HG03045 (cell line): ENCODE measurements around the gene TXNL4A.
"Not testable (repeated sequence)": the region's sequence is repeated elsewhere in the genome, so short reads cannot be mapped to it uniquely, and the experiment has no call there.

Experiments
- ATAC-seq: cut with Tn5 transposase; IDR thresholded peaks from one replicate; pipeline ENCODE4 v1.9.1; 2021; ENCODE audit warnings: mild to moderate bottlenecking, moderate library complexity; ENCODE audit not compliant: unreplicated experiment

The TXNL4A gene, protein sequence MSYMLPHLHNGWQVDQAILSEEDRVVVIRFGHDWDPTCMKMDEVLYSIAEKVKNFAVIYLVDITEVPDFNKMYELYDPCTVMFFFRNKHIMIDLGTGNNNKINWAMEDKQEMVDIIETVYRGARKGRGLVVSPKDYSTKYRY

DNA sequence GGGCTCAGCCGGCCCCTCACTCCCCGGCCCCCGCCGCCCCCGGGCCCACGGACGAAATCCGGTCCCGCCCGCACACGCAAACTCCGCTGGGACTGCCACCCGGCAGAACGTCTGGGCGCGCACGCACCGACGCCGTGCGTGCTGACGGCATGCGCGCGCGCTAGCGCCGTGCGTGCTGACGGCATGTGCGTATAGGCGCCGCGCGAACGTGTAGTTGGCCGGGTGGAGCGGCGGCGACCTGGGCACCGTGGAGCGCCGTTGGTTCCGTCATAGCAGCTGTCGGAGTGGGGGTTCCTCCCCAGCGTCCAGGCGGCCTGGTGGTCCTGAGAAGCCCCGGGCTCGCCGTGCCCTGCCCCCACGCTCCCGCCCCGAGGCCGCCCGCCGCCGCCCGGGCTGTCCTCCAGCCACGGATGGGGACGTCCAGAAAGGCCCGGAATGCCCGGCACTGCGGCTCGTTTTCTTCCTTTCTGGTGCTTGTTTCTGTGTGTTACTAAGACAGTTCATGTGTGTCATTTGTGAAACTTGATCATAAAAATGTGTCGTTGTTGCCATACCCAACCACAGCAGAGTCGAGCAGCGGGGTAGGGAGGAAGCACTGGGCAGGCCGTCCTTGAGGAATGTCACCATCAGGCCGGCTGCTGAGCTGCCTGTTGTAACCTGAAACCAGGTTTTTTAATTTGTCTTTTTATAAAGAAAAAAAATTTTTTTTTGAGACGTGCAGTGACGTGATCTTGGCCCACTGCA is at the start of gene TXNL4A:
Gene TXNL4A (minus strand): TSS at position 113 of the 744 bp plus-strand sequence. CDS start 171 bp downstream, outside the sequence.
- peak; percentile 98 for ATAC-seq

DNA sequence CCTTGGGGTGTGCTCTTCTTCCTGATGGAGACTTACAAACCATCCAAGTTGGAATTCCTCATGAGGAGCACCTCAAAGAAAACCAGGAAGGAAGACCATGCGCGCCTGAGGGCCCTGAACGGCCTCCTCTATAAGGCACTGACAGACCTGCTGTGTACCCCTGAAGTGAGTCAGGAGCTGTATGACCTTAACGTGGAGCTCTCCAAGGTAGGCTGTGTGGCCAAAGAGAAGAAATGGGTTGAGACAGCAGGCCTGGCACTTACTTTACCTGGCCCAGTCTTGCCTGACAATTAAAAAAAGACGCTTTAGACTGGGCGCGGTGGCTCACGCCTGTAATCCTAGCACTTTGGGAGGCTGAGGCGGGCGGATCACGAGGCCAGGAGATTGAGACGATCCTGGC is 48.9 kb upstream of the TXNL4A start:
- no peak for ATAC-seq

DNA sequence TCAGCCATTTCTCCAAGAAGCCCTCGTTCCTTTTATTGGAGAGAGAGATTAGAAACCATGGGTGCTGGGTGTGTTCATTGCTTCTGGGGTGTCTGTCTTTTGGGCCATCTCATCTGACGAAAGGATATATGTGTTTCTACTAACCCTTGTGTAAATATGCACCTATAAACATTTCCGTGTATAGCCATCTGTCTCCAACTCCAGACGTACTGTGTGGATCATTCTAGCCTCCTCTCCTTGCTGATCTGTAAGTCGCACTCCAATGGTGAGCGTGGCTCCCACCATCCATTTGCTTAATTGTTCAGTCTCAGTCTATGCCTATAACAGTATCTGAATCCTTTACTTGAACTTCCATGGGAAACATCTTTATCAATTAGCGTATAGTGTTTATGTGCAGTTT is 47.6 kb upstream of the TXNL4A start:
- no peak for ATAC-seq

DNA sequence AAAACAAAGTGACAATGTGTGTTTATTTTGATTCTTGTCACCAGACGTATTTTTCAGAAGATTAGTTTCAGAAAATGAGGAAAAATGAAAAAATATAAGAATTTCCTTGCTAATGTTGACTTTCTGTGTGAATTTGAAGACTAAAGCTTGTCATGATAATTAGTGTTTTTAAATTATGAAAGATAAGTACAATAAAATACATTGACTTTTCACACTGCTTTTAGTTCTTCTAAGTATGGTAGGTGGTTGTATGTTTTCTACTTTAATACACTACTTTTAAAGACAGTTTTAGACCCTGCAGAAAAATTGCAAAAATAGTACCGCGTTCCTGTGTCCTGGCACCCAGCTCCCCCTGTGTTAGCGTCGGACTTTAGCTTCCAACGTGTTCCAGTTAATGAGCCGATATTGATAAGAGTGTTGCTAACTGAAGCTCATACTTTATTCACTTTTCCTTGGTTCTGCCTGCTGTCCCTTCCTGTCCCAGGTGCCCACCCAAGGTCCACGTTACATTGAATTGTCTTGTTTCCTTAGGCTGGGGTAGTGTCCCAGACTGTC is 46.6 kb upstream of the TXNL4A start:
- ATAC-seq: no peak

DNA sequence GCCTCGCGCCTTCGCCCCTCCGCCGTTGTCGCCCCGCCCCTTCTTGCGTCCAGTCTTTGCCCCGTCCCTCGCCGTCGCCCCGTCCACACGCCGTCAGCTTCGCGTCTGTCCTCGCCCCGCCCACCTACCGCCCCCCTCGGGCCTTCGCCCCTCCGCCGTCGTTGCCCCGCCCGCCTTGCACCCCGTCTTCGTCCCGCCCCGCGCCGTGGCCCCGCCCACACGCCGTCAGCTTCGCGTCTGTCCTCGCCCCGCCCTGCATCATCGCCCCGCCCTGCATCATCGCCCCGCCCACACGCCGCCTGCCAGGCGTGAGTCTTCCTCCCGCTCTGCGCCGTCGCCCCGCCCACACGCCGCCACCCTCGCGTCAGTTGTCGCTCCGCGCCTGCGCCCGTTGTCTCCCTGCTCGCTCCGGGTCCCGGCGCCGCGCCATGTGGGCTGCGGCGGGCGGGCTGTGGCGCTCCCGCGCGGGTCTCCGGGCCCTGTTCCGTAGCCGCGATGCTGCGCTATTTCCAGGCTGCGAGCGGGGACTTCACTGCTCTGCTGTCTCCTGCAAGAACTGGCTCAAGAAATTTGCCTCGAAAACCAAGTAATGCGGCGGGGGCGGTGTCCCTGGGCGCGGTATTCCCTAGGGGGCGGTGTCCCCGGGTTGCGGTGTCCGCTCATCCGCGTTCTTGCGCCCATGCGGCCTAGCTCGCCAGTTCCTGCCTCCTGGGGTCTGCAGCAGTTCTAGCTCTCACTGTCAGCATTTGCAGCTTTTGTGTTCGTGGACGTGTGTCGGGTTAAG is 45.9 kb upstream of the TXNL4A start, which contains the start of gene RBFA:
Gene RBFA (plus strand): TSS at position 367 of the 784 bp plus-strand sequence. CDS start 62 bp downstream, at position 429.
- peak; percentile 78 for ATAC-seq

DNA sequence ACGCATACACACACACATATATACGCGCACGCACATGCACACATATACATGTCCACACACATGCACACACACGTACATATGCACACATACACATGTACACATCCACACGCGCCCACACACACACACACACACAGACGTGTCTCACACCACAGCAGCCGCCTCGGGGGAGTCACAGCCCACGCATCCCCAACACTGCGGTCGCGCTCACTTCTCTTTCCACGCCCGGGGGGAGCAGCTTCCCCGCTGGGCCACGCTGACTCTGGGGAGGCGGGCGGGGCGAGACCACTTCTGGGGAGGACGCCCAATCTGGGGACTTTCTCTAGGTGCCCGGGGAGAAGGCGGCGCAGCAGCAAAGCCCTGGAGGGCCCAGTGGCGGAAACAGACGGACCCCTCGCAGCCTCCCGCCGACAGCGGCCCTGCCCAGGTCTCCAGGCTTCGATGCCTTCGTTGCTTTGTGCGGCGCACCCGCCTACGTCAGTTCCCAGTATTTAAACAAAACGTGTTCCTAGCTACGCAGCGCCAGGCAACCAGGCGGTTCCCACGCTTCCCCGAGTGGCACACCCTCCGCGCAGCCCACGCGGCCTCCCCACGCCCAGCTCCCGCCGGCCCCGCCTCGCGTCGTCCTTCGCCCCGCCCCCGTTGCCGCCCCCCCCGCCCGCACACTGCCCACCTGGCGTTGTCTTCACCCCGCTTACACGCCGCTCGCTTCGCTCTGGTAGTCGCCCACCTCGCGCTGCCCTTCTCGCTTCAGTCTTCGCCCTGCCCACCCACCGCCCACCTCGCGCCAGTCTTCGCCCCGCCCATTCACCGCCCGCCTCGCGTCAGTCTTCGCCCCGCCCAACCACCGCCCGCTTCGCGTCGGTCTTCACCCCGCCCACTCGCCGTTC is 45.1 kb upstream of the TXNL4A start:
- ATAC-seq: peak; percentile 48

DNA sequence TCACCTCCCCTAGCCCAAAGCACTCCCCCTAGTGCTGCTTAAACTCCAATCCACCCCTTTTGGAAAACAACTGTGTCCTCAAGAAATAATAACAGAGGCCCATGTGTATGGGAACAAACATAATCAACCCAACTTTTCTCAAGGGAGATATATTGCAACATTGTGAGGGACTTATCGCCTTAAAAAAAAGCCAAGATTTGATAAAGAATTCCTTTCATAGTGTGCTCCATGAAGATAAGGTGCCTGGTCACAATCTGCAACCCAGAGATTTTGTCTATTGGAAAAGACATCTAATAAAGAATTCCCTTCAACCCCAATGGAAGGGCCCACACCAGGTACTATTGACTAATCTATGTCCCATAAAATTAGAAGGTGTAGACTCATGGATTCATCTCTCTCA is 41.3 kb upstream of the TXNL4A start:
- ATAC-seq: no peak

DNA sequence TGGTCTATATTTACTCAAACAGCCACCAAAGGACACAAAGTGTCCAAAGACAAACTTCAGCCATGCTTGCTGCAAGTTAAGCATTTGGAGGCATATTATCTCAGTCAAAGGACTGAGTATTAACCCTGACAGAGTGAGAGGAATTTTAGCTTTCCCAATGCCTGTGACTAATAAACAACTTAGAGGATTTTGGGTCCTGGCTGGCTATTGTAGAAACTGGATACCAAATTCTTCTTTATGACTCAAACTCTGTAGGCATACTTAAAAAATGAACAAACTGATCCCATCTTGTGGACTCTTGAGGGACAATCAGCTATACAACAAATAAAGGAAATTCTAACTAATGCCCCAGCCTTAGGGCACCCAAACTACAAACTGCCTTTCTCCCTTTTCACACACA is 39.4 kb upstream of the TXNL4A start:
- not testable (repeated sequence) for ATAC-seq

DNA sequence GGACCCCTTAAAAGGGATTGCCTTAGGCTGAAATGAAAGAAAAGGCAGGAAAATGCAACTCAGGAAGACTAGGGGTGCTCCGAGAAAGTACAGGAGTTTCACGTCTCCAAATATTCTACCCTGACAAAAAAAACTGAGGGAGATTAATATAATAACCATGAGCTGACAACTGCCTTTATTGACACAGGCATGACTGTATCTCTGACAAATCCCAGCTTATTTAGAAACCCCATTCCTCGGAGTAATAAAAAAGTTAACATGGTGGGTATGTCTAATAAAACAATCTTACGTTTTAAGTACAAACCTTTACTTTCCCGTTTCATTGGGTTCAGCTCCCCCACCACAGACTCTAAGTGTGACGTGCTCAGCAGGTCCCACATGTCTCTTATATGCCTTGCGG is 38.0 kb upstream of the TXNL4A start:
- ATAC-seq: no peak

DNA sequence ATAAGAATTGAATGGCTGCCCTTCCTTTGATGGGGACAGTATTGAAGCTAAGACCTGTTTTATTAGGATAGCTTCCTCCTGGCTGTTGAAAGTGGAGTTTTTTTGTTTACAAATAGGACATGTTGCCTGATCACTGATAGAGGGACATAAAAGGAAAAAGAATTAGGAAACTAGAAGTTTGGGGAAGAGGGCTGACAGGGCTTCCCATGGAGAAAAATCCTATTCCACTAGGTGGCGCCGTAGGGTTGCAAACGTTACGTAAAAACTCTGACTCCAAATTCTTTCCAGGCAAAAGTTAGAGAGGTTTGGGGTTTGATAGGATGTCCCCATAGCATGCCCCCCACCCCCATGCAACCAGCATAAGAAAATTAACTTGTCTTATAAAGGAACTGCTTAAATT is 34.8 kb upstream of the TXNL4A start:
- ATAC-seq: no peak

DNA sequence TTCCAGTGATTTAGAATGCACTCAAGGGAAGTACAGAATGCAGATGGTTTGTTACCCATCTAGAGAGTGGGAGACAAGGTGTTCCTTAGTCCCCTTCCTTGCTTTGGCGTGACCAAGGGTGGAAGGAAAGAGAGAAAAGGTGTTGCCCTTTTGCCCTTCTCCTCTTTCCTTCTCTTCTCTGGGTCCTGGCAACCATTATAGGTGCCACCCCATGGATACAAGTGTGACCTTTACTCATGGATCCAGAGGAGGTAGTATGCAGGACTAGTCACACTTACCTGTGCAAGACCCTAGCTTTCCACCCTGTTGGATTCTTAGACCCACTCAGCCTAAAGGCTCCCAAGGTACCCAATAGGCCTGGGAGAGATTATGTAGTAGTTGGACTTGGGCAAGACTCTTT is 34.2 kb upstream of the TXNL4A start:
- ATAC-seq: no peak

DNA sequence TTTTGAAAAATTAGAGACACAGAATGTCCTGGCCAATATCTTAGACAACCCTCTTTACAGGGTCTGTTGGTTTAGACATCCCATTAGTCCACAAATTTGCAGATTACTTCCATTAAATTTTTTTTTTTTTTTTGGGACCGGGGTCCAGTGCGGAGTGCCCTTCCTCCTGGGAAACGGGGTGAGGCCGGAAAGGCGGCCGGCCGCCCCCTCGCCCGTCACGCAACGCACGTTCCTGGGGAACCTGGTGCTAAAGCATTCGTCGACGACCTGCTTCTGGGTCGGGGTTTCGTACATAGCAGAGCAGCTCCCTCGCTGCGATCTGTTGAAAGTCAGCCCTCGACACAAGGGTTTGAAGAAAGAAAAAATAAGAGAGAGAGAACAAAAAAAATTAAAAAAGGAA is 24.4 kb upstream of the TXNL4A start:
- no peak for ATAC-seq

DNA sequence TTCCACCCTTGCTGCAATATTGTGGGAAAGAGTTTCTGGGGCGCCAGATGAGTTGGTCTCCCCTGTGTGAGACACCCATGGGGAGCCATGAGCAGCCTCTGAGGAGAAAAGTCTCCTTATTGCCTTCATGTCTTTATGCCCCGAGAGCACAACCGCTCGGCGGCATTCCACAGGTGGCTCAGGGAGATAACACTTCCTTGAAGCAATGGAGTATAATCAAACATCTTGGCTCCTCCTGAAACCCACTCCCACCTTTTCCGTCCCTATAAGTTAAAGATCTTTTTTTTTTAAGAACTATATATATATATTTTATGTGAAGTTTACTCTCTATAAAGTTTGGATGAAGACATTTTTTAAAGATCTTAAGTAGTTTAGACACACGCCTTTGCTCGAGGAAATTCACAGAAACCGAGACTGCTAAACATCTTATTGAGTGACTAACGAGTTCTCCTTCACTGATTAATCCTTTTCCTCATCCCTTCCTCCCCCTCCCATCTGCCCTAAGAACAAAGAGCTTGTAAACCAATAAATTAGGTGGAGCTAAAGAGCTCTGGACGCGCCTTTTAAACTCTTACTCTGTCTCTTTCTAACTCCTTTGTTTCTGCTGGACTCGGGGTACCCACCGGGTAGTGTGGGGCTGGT is 23.3 kb upstream of the TXNL4A start:
- ATAC-seq: not testable (repeated sequence)

DNA sequence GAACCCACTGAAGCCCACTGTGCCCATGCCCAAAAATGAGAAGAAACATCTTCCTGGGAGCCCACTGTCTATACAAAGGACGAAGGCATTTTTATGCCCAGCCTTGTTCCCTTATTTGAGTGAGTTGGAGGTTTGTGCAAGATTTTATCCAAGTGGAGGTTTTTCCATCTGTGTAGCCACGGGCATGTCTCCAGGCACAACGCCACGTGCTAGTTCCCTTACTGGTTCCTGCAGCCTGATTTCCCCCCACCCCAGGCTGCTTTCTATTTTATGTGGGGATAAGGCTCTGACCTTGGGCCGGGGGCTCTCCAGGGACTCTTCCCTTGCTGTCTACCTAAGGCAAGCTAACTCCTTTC is 22.2 kb upstream of the TXNL4A start:
- ATAC-seq: no peak

DNA sequence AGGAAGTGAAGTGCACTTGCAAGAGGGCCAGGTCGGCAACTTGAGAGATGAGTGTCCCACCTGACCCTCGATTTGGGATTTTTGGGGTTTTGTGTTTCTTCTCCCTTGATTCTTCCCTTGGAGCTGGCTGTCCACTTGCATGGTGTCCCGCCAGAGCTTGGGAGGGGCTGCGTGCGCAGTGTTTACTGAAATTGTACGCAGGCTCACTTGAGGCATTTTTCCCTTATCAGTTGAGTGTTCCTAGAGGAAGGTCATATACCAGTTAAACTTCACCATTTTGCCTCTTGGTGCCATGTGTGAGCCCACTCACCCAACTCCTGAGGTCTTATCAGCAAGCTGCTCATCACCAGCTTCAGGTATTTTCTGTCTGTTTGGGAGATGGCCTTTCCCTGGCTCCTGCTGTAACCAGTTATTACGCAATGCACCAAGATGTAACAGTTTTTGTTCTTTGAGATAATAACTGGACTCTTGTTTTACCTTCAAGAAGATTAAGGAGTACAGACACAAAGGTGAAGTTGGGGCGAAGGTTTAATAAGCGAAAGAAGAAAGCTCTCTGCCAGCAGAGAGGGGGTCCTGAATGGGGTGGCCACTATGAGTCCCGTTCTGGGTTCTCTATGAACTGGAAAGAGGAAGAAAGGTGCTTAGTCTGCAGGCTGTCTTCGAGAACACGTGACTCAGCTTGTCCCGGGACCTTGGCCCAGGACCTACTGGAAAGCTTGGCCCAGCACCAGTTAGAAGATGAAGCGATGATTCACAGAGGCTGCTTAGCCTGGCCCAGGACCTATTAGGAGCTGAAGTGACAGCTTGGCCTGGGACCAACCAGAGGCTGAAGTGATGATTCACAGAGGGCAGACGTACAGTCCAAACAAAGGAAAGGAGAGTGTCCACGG is 21.5 kb upstream of the TXNL4A start:
- no peak for ATAC-seq

DNA sequence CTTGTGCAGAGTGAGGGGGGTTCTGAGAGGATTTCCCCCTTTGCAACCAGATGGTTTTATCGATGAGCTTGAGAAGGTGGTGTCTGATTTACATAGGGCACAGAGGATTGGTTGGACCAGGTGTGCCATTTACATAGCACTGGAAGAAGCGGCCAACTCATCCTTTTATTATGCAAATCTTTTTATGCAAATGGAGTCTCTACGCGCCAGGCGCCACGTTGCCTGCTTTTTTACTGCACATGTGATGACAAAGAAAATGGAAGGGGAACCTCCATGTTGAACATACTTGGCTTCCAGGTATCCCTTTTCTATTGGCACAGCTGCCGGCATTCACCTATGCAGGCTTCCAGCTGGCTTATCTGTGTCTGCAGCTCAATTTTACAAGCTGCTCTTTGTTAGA is 18.4 kb upstream of the TXNL4A start:
- no peak for ATAC-seq

DNA sequence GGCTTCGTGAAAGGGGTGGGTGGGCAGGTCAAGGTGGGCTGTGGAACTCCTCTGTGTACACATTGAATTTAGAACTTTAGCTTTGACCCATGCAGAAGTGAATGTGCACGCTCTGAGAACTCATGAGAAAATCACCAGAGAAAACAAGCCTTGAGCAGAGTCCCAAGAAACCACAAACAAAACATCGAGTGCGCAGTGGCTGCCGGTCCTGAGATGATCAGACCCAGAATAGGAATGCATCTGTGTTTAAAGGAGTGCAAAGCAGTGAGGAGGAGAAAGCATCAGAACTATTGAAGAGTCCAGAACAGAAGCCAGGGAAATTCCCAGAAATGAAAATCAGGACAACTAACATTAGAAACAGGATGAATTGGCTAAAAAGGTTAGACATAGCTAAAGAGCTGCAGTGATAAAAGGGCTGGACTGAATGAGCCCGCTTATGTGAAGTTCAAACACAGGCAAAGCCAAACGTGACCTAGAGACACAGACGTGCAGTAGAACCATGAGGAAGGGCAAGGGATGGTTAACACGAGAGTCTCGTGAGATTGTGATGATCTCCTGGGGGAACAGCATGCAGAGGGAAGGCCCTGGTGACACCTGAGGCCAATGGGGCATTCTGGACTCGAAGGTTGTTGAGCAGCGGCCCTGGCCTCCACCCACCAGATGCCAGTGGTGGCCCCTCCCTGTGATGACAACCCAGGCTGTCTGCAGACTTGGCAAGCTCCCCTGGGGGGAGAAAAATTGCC is 16.4 kb upstream of the TXNL4A start:
- no peak for ATAC-seq

DNA sequence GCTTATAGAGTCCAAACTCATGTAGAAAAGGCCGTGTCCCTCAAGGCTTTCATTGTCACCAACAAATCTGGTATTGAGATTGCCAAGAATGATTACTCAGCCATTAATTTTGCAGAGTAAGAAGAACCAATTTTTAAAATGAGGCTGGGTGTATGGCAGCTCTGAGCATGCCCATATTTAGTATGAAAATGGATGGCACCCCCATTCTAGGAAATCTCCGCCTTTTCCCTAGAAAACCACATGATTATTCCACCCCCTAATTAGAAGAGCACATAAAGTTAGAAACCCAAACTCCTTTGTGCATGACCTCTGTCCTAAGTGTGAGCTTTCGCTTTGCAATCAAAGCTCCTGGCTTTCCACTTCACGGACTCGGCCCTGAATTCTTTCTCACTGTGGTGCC is 14.1 kb upstream of the TXNL4A start:
- no peak for ATAC-seq

DNA sequence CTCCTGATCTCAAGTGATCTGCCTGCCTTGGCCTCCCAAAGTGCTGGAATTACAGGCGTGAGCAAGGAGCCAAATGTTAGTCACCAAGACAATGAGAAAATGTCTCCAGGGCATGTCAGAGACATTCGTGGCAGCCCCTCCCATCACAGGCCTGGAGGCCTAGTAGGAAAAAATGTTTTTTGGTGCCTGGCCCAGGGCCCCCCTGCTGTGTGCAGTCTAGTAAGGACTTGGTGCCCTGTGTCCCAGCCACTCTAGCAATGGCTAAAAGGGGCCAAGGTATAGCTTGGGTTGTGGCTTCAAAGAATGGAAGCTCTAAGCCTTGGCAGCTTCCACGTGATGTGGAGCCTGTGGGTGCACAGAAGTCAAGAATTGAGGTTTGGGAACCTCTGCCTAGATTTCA is 12.5 kb upstream of the TXNL4A start:
- ATAC-seq: no peak
